ENCODE results near the gene NAALADL2.

GRCh38 chr3:175267561-175267960 lies 408.4 kb downstream of the NAALADL2 start:
- no peak for TF ChIP-seq CTCF (IDR thresholded peaks at IDR 0.05)
- no peak for TF ChIP-seq PBX3 (IDR thresholded peaks at IDR 0.05)
- TF ChIP-seq RCOR1 (IDR thresholded peaks at IDR 0.05; ENCODE audit: low read depth, low read length): no peak
- no peak for TF ChIP-seq USF2 (IDR thresholded peaks at IDR 0.05)
- no peak for TF ChIP-seq SREBF2 (IDR thresholded peaks at IDR 0.05)
- TF ChIP-seq REST (IDR thresholded peaks at IDR 0.05): no peak

Measured in A549 (cell line).